H1 (cell line): ENCODE data around the gene RERE. TPM values are rescaled to one million over a fixed set of nuclear protein-coding genes. Genes with fewer than 3 reads are reported as not detected.

ENCODE experiments used
- CTCF ChIA-PET: fragments of 300-600 bp; sonication (Branson Sonifier 250); formaldehyde crosslinking; loops from one replicate; lab custom pipeline; 2021; ENCODE audit not compliant: partially characterized antibody; lab: Charles Lee
- POLR2A ChIA-PET: fragments of 300-600 bp; sonication (Branson Sonifier 250); formaldehyde crosslinking; loops from one replicate; lab custom pipeline; 2021; ENCODE audit warnings: inconsistent platforms; ENCODE audit not compliant: partially characterized antibody; lab: Charles Lee
- DNase-seq, 2 experiments: peaks; one replicate each; pipeline versions ENCODE4 v3.0.0 to v3.0.0-alpha.2; 2010 to 2022; ENCODE audit warnings: low spot score in 2 of 2, low read depth in 1 of 2, mixed read lengths in 1 of 2
- FAIRE-seq: peaks from 2 replicates; lab custom pipeline; 2011; peaks lifted over from hg19 to GRCh38; lab: Jason Lieb, UNC
- H2AFZ ChIP-seq: 2 replicates; pipeline ENCODE4 v1.8.1; 2012; ENCODE audit warnings: low read length, inconsistent platforms
- H2AK5ac ChIP-seq: 2 replicates; pipeline ENCODE4 v1.6.1; 2013; ENCODE audit warnings: low read depth, low read length
- H2BK120ac ChIP-seq: replicated peaks from 2 replicates; pipeline ENCODE3; 2013; ENCODE audit warnings: low read depth, low read length, inconsistent platforms
- H2BK12ac ChIP-seq: 2 replicates; pipeline ENCODE4 v1.6.1; 2013; ENCODE audit warnings: low read depth, low read length
- H2BK15ac ChIP-seq: 2 replicates; pipeline ENCODE4 v1.6.1; 2013; ENCODE audit warnings: low read length
- H2BK20ac ChIP-seq: 2 replicates; pipeline ENCODE4 v1.6.1; 2013; ENCODE audit warnings: low read length
- H2BK5ac ChIP-seq: 2 replicates; pipeline ENCODE4 v1.6.1; 2013; ENCODE audit warnings: low read depth, low read length
- H3K14ac ChIP-seq: 2 replicates; pipeline ENCODE4 v1.6.1; 2013; ENCODE audit warnings: inconsistent platforms; ENCODE audit not compliant: insufficient read length
- H3K18ac ChIP-seq: 2 replicates; pipeline ENCODE4 v1.6.1; 2013; ENCODE audit warnings: low read length; ENCODE audit errors: extremely low read depth
- H3K23ac ChIP-seq: 2 replicates; pipeline ENCODE4 v1.6.1; 2013; ENCODE audit warnings: inconsistent platforms; ENCODE audit not compliant: insufficient read length
- H3K23me2 ChIP-seq: 2 replicates; pipeline ENCODE4 v1.6.1; 2013; ENCODE audit warnings: low read depth, low read length
- H3K27ac ChIP-seq: 2 replicates; pipeline ENCODE4 v1.6.1; 2011; ENCODE audit warnings: low read depth, low read length, inconsistent platforms
- H3K27me3 ChIP-seq, 4 experiments: replicated peaks in 1 of 4; 1 replicate in 1 of 4; 2 replicates in 3 of 4; pipeline versions ENCODE4 v1.6.1 to v1.8.1; 2011 to 2013; ENCODE audit warnings: low read length in 3 of 4, mild to moderate bottlenecking in 3 of 4, inconsistent platforms in 2 of 4, mixed read lengths in 2 of 4, moderate library complexity in 1 of 4; ENCODE audit not compliant: control insufficient read depth in 3 of 4, insufficient read depth in 3 of 4; ENCODE audit errors: extremely low read depth in 1 of 4
- H3K36me3 ChIP-seq, 4 experiments: 2 replicates each; pipeline versions ENCODE4 v1.6.1 to v1.8.1; 2011 to 2013; ENCODE audit warnings: mild to moderate bottlenecking in 4 of 4, low read length in 3 of 4, moderate library complexity in 2 of 4, control low read depth in 1 of 4, inconsistent platforms in 1 of 4; ENCODE audit not compliant: insufficient read depth in 4 of 4, control insufficient read depth in 2 of 4
- H3K4ac ChIP-seq: replicated peaks from 2 replicates; pipeline ENCODE3; 2013; ENCODE audit warnings: low read length, low read depth, mixed read lengths, inconsistent platforms; ENCODE audit not compliant: insufficient read length
- H3K4me1 ChIP-seq, 4 experiments: replicated peaks in 1 of 4; 1 replicate in 1 of 4; 2 replicates in 3 of 4; pipeline versions ENCODE4 v1.6.1 to v1.8.1; 2011 to 2013; ENCODE audit warnings: low read length in 3 of 4, inconsistent platforms in 2 of 4, mixed read lengths in 1 of 4; ENCODE audit not compliant: insufficient read depth in 4 of 4, control insufficient read depth in 3 of 4
- H3K4me2 ChIP-seq, 2 experiments: 2 replicates each; pipeline versions ENCODE4 v1.6.1 to v1.8.1; 2011 to 2013; ENCODE audit warnings: low read depth in 2 of 2, low read length in 2 of 2, control low read depth in 1 of 2, inconsistent platforms in 1 of 2, mild to moderate bottlenecking in 1 of 2; ENCODE audit not compliant: insufficient read depth in 1 of 2
- H3K4me3 ChIP-seq, 4 experiments: fragments of 200-600, 300-600 bp in 1 of 4; sonication (generic), shearing (Covaris generic), sonication (Bioruptor Twin) in 1 of 4; 2 replicates each; pipeline versions ENCODE4 v1.5.1 to v1.8.1; 2011 to 2016; ENCODE audit warnings: low read length in 4 of 4, low read depth in 3 of 4, control low read depth in 2 of 4, inconsistent platforms in 2 of 4, mild to moderate bottlenecking in 2 of 4, mixed read lengths in 1 of 4, moderate library complexity in 1 of 4; ENCODE audit not compliant: insufficient read depth in 2 of 4; ENCODE audit errors: extremely low read depth in 1 of 4
- H3K56ac ChIP-seq: replicated peaks from 2 replicates; pipeline ENCODE3; 2013; ENCODE audit warnings: low read depth, mild to moderate bottlenecking, mixed read lengths, low read length, inconsistent platforms; ENCODE audit not compliant: insufficient read length
- H3K79me1 ChIP-seq: 2 replicates; pipeline ENCODE4 v1.6.1; 2013; ENCODE audit warnings: low read depth, low read length, control low read depth
- H3K79me2 ChIP-seq, 2 experiments: 2 replicates each; pipeline versions ENCODE4 v1.6.1 to v1.8.1; 2012 to 2013; ENCODE audit warnings: low read length in 2 of 2, mild to moderate bottlenecking in 2 of 2, inconsistent platforms in 1 of 2; ENCODE audit not compliant: insufficient read depth in 2 of 2, control insufficient read depth in 1 of 2
- H3K9ac ChIP-seq, 4 experiments: replicated peaks in 1 of 4; 1 replicate in 1 of 4; 2 replicates in 3 of 4; pipeline versions ENCODE4 v1.6.1 to v1.8.1; 2011 to 2013; ENCODE audit warnings: low read depth in 3 of 4, low read length in 3 of 4, control low read depth in 2 of 4, mild to moderate bottlenecking in 2 of 4, moderate library complexity in 2 of 4, inconsistent platforms in 1 of 4; ENCODE audit errors: extremely low read depth in 1 of 4
- H3K9me3 ChIP-seq, 2 experiments: 2 replicates each; pipeline versions ENCODE4 v1.6.1 to v1.8.1; 2012 to 2013; ENCODE audit warnings: mild to moderate bottlenecking in 2 of 2, moderate library complexity in 2 of 2, control low read depth in 1 of 2, inconsistent platforms in 1 of 2, low read depth in 1 of 2, low read length in 1 of 2, mixed read lengths in 1 of 2; ENCODE audit not compliant: insufficient read depth in 2 of 2
- H4K20me1 ChIP-seq, 2 experiments: replicated peaks in 1 of 2; 2 replicates each; pipeline versions ENCODE3 to v1.8.1; 2011 to 2013; ENCODE audit warnings: inconsistent platforms in 2 of 2, low read length in 2 of 2, mild to moderate bottlenecking in 1 of 2; ENCODE audit not compliant: insufficient read depth in 2 of 2, control insufficient read depth in 1 of 2
- H4K5ac ChIP-seq: 2 replicates; pipeline ENCODE4 v1.6.1; 2013; ENCODE audit warnings: low read length, low read depth, mixed read lengths, inconsistent platforms; ENCODE audit not compliant: insufficient read length
- H4K8ac ChIP-seq: 2 replicates; pipeline ENCODE4 v1.8.0; 2013; ENCODE audit warnings: mild to moderate bottlenecking, moderate library complexity, low read length, inconsistent platforms; ENCODE audit not compliant: insufficient read depth; ENCODE audit errors: extremely low read depth
- H4K91ac ChIP-seq: replicated peaks from 2 replicates; pipeline ENCODE3; 2013; ENCODE audit warnings: low read length, mixed read lengths, inconsistent platforms; ENCODE audit not compliant: insufficient read length
- BCL11A ChIP-seq, 2 experiments: IDR thresholded peaks; one replicate each; pipeline ENCODE4 v1.6.1; 2011; ENCODE audit warnings: low read depth in 2 of 2, low read length in 2 of 2, mild to moderate bottlenecking in 2 of 2
- BRCA1 ChIP-seq: IDR thresholded peaks from 2 replicates; pipeline ENCODE4 v1.6.1; 2012; ENCODE audit warnings: low read depth, low read length, improper control_type of control experiment
- MAFK ChIP-seq: IDR thresholded peaks from 2 replicates; pipeline ENCODE4 v1.6.1; 2012; ENCODE audit warnings: low read depth, mild to moderate bottlenecking, improper control_type of control experiment, low read length
- POU5F1 ChIP-seq: IDR thresholded peaks from 2 replicates; pipeline ENCODE4 v1.6.1; 2011; ENCODE audit warnings: low read depth, mild to moderate bottlenecking, low read length, moderate library complexity
- RAD21 ChIP-seq, 2 experiments: IDR thresholded peaks in 1 of 2; conservative IDR thresholded peaks in 1 of 2; 2 replicates each; pipeline ENCODE4 v1.6.1; 2011; ENCODE audit warnings: low read depth in 2 of 2, low read length in 2 of 2, improper control_type of control experiment in 1 of 2, inconsistent platforms in 1 of 2, mild to moderate bottlenecking in 1 of 2, moderate library complexity in 1 of 2
- RFX5 ChIP-seq: IDR thresholded peaks from 2 replicates; pipeline ENCODE4 v1.6.1; 2011; ENCODE audit warnings: low read depth, low read length, improper control_type of control experiment, borderline replicate concordance
- SAP30 ChIP-seq: fragments of 300-600 bp; sonication (generic); IDR thresholded peaks from 2 replicates; pipeline ENCODE4 v1.7.1; 2012; ENCODE audit warnings: low read length, moderate library complexity, mild to moderate bottlenecking, inconsistent platforms; ENCODE audit not compliant: insufficient read depth, insufficient replicate concordance
- SIX5 ChIP-seq: IDR thresholded peaks from 2 replicates; pipeline ENCODE4 v1.6.1; 2011; ENCODE audit warnings: mild to moderate bottlenecking, low read depth, low read length
- SUZ12 ChIP-seq: fragments of 200-600 bp; sonication (generic); IDR thresholded peaks from 2 replicates; pipeline ENCODE4 v1.6.1; 2012; ENCODE audit warnings: mild to moderate bottlenecking, inconsistent platforms, low read length, moderate library complexity, mixed read lengths
- TAF7 ChIP-seq: optimal IDR thresholded peaks from 2 replicates; pipeline ENCODE3; 2011; ENCODE audit warnings: low read depth, mild to moderate bottlenecking, inconsistent platforms, low read length, moderate library complexity, borderline replicate concordance
- TBP ChIP-seq: IDR thresholded peaks from 2 replicates; pipeline ENCODE4 v1.6.1; 2011; ENCODE audit warnings: low read depth, low read length, improper control_type of control experiment
- WGBS, 2 experiments: shearing (Covaris generic) in 1 of 2; methylation state at CpG; one replicate each; pipeline versions ENCODE4 v1.1.6 to v1.1.7; 2013 to 2015; ENCODE audit warnings: low lambda C conversion rate in 2 of 2, mixed read lengths in 2 of 2, inconsistent platforms in 1 of 2, low coverage in 1 of 2, missing lambda C conversion rate in 1 of 2; ENCODE audit not compliant: insufficient replicate concordance in 2 of 2, insufficient coverage in 1 of 2, insufficient read length in 1 of 2; ENCODE audit errors: extremely low coverage in 1 of 2, missing lambda C conversion rate in 1 of 2; 5-methylcytosine and 5-hydroxymethylcytosine counted together
- polyA plus RNA-seq, 7 experiments: library from polyadenylated mRNA; depleted of rRNA in 3 of 7; stranded (reverse) in 5 of 7; unstranded in 2 of 7; fragments of >200 nt in 5 of 7; fragments of 200-250 nt in 2 of 7; gene quantifications; 1 replicate in 5 of 7; 2 replicates in 1 of 7; 4 replicates in 1 of 7; pipeline versions ENCODE4 v1.2.1 to v1.2.3, GENCODE V29; 2011 to 2013; ENCODE audit warnings: missing spikeins in 2 of 7, mixed read lengths in 2 of 7
- total RNA-seq: library from RNA; stranded (reverse); fragmentation: NEBNext Ultra II Directional; extraction: Animal tissue kit (Norgen Biotek cat#: 25700); gene quantifications from 2 replicates; pipeline ENCODE4 v1.2.1, GENCODE V29; 2021
- TF ChIP-seq, protein P1 (sequence below): IDR thresholded peaks from 2 replicates; pipeline ENCODE4 v1.6.1; 2011; ENCODE audit warnings: low read length, improper control_type of control experiment

The RERE gene
- total and polyA plus RNA-seq, 2 of the 8 experiments (the other 6 are each of a cell fraction or from before 2014, with no cell fraction given) = 15.3 to 142 TPM

DNA sequence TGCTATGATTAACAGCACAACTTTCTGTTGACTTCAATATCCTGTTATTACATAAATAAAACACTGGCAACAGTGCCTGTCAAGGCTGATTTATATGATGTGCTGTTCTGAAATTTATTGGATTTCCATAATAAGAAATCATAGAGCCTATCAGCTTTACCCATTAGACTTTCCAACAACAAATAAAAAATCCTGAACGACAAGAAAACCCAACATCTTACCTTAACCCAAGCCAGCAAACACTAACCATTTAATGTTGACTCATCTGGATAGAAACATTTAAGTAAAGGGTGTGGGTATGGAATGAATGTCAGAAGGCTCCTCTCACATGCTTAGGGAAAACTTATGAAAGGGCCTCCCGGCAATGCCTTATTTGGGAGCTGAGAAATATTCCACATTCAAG, 334.5 kb downstream of the RERE start:
- Histone ChIP-seq H3K36me3 (no peaks in the 10 kb centered on the region), H3K27ac (no peak overlapping the region), H3K23ac (no peak overlapping the region), H4K5ac (no peak overlapping the region), H3K4me3 (no peak overlapping the region), H3K4me2 (no peak overlapping the region), H3K4ac (no peak overlapping the region), H3K9ac (no peak overlapping the region), H3K27me3 (no peaks in the 10 kb centered on the region), H3K18ac (no peak overlapping the region), H4K8ac (no peak overlapping the region), H2BK12ac (no peak overlapping the region), H4K20me1 (no peaks in the 10 kb centered on the region), H3K23me2 (no peaks in the 10 kb centered on the region), H2BK15ac (no peak overlapping the region), H3K56ac (no peak overlapping the region), H3K9me3 (no peaks in the 10 kb centered on the region), H3K14ac (no peak overlapping the region), H2BK120ac (no peak overlapping the region), H2BK20ac (no peak overlapping the region), H4K91ac (no peak overlapping the region), H3K4me1 (peaks cover 3 to 7% (median 5%) of the 10 kb centered on the region in 4 experiments; a peak in 6 of 7 replicates), H2AFZ (no peak overlapping the region), H3K79me2 (peaks cover 0 to 41% of the 10 kb centered on the region in 2 experiments; a peak in 2 of 4 replicates), H3K79me1 (no peaks in the 10 kb centered on the region; the same call in 1 of the 2 replicates), H2AK5ac (no peak overlapping the region), H2BK5ac (no peak overlapping the region)
- ChIA-PET CTCF (no interaction called here), POLR2A (interaction anchor here (1.1 to 1.8 kb wide), 2 partner anchors 17 to 20 kb away, joined by 3 read pairs; no protein-coding TSS in a partner anchor)
- peak; percentile 57 for FAIRE-seq
- WGBS, 2 experiments = 84% methylated on average over 2 of the region's 2 CpGs; no CpG with 5 or more reads in 1 of the 2 experiments
- no peak for DNase-seq
- TF ChIP-seq RAD21 (IDR thresholded peaks at IDR 0.05 in 1 of 2, conservative IDR thresholded peaks at IDR 0.05 in 1 of 2; ENCODE audit: low read depth in 2 of 2, low read length in 2 of 2) (no peak), SIX5 (no peak), BRCA1 (no peak), BCL11A (IDR thresholded peaks at IDR 0.05; ENCODE audit: low read depth in 2 of 2, low read length in 2 of 2) (no peak), SUZ12 (no peak), TAF7 (no peak), TBP (no peak), SAP30 (no peak), MAFK (no peak), POU5F1 (no peak), RFX5 (no peak)
- TF ChIP-seq, protein P1, sequence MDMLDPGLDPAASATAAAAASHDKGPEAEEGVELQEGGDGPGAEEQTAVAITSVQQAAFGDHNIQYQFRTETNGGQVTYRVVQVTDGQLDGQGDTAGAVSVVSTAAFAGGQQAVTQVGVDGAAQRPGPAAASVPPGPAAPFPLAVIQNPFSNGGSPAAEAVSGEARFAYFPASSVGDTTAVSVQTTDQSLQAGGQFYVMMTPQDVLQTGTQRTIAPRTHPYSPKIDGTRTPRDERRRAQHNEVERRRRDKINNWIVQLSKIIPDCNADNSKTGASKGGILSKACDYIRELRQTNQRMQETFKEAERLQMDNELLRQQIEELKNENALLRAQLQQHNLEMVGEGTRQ = no peak
